ENCODE data around the gene VIT.

- no peak for TF ChIP-seq POLR2A (IDR thresholded peaks at IDR 0.05; ENCODE audit: low read depth, low read length)
- no peak for TF ChIP-seq TAF1 (IDR thresholded peaks at IDR 0.05; ENCODE audit: low read depth, low read length)
- TF ChIP-seq POLR2AphosphoS5 (IDR thresholded peaks at IDR 0.05; ENCODE audit: low read depth, low read length) = no peak
- no peak for TF ChIP-seq SPI1 (IDR thresholded peaks at IDR 0.05; ENCODE audit: low read depth, low read length)
These were observed 38.2 kb upstream of the VIT start for GRCh38 chr2:36658277-36658748.

Measured in GM12891 (cell line).